PC-3 (cell line): ENCODE data around the gene ALG12.

Experiments used
- CTCF ChIP-seq: fragments of 300-600 bp; sonication (generic); conservative IDR thresholded peaks from 2 replicates; pipeline ENCODE4 v1.5.1; 2017; ENCODE audit warnings: antibody characterized with exemption, low read depth, mild to moderate bottlenecking, low read length
- EZH2 ChIP-seq: fragments of 300-600 bp; sonication (generic); IDR thresholded peaks from one replicate; pipeline ENCODE4 v1.6.1; 2017; ENCODE audit warnings: antibody characterized with exemption, mild to moderate bottlenecking, low read length; ENCODE audit not compliant: unreplicated experiment
- EZH2phosphoT487 ChIP-seq: fragments of 300-600 bp; sonication (generic); IDR thresholded peaks from 2 replicates; pipeline ENCODE4 v1.6.1; 2018; ENCODE audit warnings: mild to moderate bottlenecking, antibody characterized with exemption, low read length, borderline replicate concordance

- TF ChIP-seq EZH2phosphoT487 (no peak), CTCF (no peak), EZH2 (no peak)
These were observed 2.6 kb upstream of the ALG12 start for GRCh38 chr22:49920859-49921258.
